Gastrocnemius medialis (tissue), 4 donors: ENCODE data around the gene KCNIP1.

Experiments used
- POLR2A ChIP-seq, 2 donors: fragments of 450-650 bp; IDR thresholded peaks; one replicate each; pipeline ENCODE4 v1.6.1; 2017; ENCODE audit warnings: antibody characterized with exemption in 2 of 2, mild to moderate bottlenecking in 2 of 2, moderate library complexity in 2 of 2
- TF ChIP-seq, protein P1 (sequence below), 5 experiments: fragments of 450-650 bp in 3 of 5; fragments of 200-600 bp in 2 of 5; sonication (generic) in 2 of 5; IDR thresholded peaks in 4 of 5; conservative IDR thresholded peaks in 1 of 5; 1 replicate in 4 of 5; 2 replicates in 1 of 5; pipeline ENCODE4 v1.5.1; 2016 to 2019; ENCODE audit warnings: antibody characterized with exemption in 5 of 5, mild to moderate bottlenecking in 3 of 5, moderate library complexity in 3 of 5

DNA sequence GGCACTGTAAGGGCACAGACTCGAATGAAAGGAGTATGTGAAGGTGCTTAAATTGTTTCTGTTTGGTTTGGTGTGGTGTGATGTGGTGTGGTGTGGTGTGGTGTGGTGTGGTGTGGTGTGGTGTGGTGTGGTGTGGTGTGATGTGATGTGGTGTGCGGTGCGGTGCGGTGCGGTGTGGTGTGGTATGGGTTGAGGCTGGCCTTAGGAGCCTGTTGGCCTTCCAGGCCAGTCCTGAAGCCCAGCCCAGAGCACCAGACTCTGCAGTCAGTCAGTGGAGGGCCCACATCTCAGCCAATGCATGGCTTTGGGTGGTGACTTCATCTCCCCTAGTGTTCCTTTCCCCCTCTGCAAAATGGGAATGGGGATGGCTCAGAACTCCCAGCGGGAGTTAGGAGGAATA lies 85.8 kb downstream of the KCNIP1 start:
- TF ChIP-seq POLR2A (IDR thresholded peaks at IDR 0.05) = no peak
- TF ChIP-seq, protein P1, sequence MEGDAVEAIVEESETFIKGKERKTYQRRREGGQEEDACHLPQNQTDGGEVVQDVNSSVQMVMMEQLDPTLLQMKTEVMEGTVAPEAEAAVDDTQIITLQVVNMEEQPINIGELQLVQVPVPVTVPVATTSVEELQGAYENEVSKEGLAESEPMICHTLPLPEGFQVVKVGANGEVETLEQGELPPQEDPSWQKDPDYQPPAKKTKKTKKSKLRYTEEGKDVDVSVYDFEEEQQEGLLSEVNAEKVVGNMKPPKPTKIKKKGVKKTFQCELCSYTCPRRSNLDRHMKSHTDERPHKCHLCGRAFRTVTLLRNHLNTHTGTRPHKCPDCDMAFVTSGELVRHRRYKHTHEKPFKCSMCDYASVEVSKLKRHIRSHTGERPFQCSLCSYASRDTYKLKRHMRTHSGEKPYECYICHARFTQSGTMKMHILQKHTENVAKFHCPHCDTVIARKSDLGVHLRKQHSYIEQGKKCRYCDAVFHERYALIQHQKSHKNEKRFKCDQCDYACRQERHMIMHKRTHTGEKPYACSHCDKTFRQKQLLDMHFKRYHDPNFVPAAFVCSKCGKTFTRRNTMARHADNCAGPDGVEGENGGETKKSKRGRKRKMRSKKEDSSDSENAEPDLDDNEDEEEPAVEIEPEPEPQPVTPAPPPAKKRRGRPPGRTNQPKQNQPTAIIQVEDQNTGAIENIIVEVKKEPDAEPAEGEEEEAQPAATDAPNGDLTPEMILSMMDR (IDR thresholded peaks at IDR 0.05 in 4 of 5, conservative IDR thresholded peaks at IDR 0.05 in 1 of 5) = no peak
